ENCODE results near the gene PDE6G.
"Not testable (repeated sequence)": the region's sequence is repeated elsewhere in the genome, so short reads cannot be mapped to it uniquely, and the experiment has no call there.

PDE6G gene

GRCh38 chr17:81686614-81687013, 30.3 kb upstream of the PDE6G start:
- no peak for DNase-seq

DNA sequence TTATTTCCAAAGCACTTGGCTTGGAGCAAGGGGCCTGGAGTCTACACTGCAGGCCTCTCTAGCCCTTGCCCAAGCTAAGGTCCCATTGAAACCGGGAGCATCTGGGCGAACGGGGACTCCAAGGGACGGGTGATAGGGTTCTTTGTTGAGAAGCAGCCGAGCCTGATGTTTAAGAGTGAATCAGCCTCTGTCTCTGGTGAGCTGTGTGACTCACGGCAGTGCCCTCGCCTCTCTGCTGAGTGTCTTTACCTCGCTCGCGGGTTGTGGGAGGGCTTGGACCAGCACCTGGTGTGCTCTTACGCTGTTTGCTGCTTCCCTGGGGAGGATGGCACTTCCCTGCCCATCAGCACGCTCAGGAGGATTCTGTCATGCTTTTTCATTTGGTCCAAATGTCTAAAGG, 28.8 kb upstream of the PDE6G start:
- DNase-seq, result peak; percentile 50

DNA sequence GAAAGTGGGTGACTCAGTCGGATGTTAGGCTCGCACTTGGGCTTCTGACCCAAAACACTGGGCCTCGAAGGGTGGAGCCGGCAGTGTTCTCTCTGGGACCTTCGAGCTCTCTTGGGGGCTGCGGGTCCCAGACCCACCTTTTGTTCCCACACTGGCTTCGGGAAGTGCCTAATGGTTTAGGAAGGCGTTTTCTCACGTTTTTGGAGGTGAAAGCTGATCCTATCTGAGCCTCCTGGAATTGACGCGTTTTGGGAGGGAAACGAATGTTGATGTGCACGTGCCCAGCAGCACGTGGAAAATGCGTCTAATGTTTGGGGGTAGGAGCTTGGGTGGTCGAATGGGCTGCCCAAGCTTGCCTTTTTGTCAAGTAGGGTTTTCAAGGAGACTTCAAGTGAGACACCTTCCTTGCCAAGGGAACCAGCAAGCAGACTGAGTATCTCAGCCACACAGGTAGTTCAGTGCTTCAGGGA, 28.1 kb upstream of the PDE6G start:
- DNase-seq, result no peak

DNA sequence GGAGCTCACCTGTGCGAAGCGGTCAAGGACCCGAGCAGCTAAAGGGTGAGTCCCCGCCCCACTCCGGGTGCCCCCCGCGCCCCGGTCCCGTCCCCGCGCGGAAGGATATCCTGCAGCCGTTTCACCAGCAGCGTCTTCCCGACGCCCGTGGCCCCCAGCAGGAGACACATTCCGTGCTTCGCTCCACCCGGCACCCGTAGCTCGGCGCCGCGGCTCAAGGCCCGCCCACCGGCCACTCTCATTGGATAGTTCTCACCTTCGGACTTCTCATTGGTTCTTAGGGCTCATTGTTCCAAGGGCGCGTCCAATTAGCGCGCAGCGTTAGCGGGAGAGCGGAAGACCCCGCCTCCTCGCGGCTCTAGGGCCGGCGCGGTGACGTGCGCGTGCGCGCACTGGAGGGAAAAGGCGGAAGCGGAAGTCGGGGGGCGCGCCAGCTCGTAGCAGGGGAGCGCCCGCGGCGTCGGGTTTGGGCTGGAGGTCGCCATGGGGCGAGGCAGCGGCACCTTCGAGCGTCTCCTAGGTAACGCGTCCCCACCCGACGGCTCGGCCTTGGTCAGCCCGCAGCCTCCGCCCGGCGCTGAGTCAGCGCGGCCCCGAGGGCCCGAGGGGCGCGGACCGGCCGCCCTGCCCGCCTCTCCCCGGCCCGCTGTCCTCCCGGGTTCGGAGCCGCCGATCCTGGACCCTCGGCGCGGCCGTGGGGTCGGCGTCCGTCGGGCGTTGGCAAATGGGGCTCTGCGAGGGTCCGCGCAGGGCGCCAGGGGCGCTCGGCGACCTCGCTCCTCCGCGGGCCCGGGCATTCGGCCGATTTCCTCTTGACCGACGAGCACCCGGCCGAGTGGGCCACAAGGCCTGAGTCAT, 27.5 kb upstream of the PDE6G start, which contains the start of the genes ARL16 and HGS:
ARL16 (minus strand) TSS at position 214 of the 858 bp plus-strand sequence; CDS start at position 170, 44 bp downstream.
HGS (plus strand) TSS at position 428 of the 858 bp plus-strand sequence; CDS start at position 484, 56 bp downstream.
- peak; percentile 96 for DNase-seq

DNA sequence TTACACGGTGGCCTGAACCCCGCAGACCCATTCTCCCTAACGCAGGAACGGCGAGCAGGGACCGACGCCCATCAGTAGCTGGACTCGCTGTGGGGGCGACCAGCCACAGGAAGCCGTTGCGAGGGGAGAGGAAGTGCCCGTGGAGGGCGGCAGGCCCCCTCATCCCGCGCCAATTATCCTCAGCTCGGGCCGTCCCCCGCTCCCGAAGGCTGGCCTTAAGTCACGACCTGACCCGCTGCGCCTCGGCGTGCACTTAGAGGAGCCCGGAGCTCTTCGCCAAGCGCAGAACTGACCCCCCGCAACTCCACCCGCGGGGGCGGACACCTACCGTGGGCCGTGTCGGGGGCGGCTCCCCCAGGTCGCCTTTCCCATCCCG, 26.9 kb upstream of the PDE6G start:
- DNase-seq, result no peak

- DNase-seq, result no peak
Measured at GRCh38 chr17:81682565-81683207, 26.3 kb upstream of the PDE6G start.

GRCh38 chr17:81681672-81682071, 25.3 kb upstream of the PDE6G start:
- DNase-seq, result no peak

DNA sequence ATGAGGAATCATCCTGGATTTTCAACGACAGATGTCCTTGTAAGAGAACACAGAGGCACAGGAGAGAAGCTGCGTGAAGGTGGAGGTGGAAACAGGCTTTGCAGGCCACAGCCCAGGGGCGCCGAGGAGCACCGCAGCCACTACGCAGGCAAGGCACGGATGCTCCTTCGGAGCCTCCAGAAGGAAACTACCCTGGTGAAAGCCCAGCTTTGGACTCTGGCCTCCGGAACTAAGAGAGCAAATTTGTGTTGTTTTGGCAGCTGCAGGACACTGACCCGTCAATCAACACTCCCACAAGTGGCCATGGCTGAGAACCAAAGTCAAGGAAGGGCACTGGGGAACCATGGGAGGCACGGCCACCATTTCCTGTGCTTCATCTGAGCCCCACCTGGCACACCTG, 23.8 kb upstream of the PDE6G start:
- DNase-seq, result no peak

DNA sequence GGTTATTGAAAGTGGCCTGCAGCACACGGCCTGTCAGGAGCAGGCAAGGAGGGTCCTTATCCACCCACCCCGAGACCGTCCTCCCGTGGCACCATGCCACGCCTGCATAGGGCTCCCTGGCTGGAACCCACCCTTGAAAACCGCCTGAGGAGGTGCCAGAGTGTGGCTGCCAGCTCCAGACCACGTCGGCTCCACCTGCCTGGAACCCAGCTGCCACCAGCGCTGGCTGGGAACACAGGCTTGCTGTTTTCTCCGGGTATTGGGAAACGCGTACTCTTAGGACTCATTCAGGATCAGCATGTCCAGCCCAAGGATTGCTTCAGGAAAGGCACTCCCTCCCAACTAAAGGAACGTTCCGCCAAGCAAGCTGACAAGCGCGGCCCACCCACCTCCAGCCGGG, 20.6 kb upstream of the PDE6G start:
- no peak for DNase-seq

DNA sequence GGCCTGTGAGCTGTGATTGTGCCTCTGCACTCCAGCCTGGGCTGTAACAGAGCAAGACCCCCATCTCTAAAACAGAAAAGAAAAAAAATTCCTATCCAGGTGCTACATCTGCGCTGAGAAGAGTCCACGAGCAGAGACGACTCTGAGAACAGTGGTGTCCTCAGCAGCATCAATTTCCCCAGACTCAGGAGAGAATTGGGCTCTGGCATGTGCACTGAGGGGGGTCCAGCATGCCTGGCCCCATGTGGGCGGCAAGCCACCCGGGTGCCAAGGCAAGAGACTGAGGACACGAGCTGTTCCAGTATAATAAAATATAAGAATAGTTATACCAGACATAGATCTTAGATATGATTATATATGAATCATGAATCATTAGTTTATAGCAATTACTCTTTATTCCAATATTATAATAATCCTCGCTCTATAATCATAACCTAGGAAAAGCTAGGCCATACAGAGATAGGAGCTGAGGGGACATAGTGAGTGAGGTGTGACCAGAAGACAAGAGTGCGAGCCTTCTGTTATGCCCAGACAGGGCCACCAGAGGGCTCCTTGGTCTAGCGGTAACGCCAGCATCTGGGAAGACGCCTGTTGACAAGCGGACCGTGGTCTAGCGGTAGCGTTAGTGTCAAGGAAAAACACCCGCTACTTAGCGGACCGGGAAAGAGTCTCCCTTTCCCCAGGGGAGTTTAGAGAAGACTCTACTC, 19.3 kb upstream of the PDE6G start:
- not testable (repeated sequence) for DNase-seq

- DNase-seq, result no peak
Measured at GRCh38 chr17:81673561-81674258, 17.4 kb upstream of the PDE6G start.

DNA sequence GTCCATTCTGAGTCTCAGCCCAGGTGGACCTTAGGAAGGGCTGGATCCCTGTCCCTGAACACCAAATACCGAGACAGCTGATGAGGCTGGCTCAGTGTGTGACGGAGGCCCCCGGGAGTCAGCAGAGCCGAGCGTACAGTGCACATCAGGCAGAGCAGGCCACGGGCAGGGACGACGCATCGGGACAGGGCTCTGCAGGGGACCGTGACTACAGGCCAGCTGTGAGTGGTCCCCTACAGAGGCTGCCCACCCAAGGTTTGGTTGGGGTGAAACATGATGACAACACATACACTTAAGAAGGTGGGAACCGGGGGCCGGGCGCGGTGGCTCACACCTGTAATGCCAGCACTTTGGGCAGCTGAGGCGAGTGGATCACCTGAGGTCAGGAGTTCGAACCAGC, 16.6 kb upstream of the PDE6G start:
- no peak for DNase-seq

DNA sequence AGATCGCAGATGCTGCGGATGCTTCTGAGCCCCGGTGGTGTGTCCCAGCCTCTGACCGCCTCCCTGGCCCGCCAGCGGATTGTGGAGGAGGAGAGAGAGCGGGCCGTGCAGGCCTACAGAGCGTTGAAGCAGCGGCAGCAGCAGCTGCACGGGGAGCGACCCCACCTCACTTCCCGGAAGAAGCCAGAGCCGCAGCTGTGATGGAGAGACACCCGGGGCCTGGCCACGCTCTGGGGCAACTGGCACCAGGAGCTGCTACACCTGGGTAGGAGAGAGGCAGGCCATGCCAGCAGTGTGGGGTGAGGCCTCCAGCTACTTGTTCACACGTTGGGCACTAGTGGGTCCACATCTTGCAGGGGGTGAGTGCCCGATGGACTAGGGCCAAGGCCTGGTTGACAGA, 16.2 kb upstream of the PDE6G start:
- no peak for DNase-seq

DNA sequence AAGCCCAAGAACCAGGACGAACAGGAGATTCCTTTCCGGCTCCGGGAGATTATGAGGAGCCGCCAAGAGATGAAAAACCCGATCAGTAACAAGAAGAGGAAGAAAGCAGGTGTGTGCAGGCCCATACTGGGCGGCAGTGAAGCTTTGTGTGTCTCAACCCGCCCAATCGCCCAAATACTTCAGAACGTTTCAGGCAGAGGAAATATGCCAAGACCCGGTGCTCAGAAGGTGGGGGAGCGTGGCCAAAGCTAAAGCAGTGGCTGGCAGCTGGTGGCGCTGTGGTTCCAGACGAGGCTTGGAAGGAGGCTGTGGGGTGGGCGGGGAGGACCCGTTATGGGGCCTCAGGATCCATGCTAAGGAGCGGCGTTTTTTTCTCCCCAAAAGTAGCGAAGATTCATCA, 11.4 kb upstream of the PDE6G start:
- no peak for DNase-seq

DNA sequence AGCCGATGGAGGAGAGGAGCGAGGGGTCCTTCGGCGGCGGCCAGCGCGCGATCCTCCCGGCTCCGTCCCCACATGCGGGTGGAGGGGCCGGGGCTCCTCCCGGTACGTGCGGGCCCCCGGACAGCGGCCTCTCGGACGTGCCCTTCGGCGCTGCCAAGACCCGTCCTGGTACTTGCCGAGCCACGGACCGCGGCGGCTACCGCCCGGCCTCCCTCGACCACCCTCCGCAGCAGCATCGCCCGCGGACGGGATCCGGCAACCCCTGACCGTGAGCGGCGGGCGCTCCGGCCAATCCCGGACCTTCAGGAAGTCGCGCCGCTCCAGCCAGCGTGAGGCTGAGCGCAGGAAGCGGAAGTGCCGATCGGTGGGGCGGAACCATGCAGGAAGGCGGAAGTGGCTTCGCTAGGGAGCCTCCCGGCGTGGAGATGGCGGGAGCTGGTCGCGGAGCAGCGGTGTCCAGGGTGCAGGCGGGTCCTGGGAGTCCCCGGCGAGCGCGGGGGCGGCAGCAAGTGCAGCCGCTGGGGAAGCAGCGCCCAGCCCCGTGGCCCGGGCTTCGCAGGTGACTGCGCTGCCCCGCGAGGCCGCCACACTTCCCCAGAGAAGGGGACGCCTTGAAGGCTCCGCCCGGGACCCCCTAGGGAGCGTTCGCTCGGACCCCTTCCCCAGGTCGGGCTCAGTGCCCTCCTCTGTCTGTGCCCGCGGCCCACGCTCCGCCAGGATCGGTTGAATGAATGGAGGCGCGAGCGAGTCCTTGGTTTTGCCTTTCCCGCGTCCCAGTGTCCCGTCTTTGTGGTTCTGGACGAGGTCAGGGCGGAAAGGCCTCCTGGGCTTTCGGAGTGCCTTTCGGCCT, 10.2 kb upstream of the PDE6G start, which contains the start of the genes CCDC137 and OXLD1:
CCDC137 (plus strand) TSS at position 396 of the 850 bp plus-strand sequence; CDS start at position 426, 30 bp downstream.
OXLD1 (minus strand) TSS at position 264 of the 850 bp plus-strand sequence; CDS start at position 236, 28 bp downstream.
- peak; percentile 90 for DNase-seq

DNA sequence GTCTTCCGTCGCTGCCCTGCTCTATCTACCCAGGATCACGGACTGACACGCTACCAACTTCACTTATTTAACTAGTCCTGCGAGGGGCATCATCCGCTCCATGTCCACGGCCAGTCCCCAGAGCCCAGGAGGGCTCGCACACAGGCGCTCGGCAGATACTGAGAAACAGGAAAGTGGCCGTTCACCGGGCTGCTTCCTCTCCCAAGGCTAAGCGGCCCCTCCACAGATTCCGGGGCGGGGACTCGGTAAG, 9.7 kb upstream of the PDE6G start:
- DNase-seq, result peak; percentile 34

GRCh38 chr17:81665205-81666091, 9.1 kb upstream of the PDE6G start:
- DNase-seq, result peak; percentile 60

DNA sequence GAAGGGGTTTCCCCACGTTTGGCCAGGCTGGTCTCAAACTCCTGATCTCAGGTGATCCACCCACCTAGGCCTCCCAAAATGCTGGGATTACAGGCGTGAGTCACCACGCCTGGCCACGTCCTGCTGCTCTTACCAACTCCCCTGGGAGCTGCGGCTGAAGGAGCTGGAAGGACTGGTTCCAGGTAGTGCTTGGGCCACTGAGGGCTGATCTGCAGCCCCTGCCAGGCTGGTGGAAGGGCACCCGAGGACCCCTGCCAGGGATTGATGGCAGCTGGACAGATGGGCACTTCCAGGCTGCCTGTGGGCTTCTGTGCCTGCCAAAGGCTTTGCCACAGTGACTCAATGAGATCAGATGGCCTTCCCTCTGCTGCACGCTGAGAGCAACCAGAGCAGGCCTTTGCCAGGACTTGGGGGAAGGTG, 7.7 kb upstream of the PDE6G start:
- DNase-seq, result no peak

DNA sequence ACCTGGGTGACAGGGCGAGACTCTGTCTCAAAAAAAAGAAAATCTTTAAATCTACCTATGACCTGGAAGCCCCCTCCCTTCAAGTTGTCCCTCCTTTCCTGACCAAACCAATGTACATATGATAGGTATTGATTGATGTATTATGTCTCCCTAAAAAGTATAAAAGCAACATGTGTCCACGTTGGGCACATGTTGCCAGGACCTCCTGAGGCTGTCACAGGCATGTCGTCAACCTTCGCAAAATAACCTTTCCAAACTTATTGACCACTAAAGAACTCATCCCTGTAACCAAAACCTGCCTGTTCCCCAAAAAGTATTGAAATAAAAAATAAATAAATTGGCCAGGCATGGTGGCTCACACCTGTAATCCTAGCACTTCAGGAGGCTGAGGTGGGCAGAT, 5.7 kb upstream of the PDE6G start:
- no peak for DNase-seq

GRCh38 chr17:81660441-81660840, 4.1 kb upstream of the PDE6G start:
- DNase-seq, result no peak

DNA sequence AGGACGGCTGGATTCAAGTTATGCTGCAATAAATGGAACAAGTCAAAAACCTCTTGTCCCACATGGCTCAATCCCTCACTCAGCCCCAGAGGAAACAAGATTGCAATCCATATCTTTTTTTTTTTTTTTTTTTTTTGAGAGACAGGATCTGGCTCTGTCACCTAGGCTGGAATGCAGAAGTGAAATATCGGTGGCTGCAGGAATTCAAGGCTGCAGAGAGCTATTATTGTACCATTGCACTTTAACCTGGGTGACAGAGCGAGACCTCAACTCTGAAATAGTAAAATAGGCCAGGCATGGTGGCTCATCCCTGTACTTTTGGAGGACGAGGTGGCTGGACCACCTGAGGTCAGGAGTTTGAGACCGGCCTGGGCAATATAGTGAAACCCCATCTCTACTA, 2.7 kb upstream of the PDE6G start:
- no peak for DNase-seq
